Psoas muscle (tissue), 8 donors: ENCODE results near the gene SEMA7A. TPM values are rescaled to one million over a fixed set of nuclear protein-coding genes. Genes with fewer than 3 reads are reported as not detected.
"Not testable (repeated sequence)": the region's sequence is repeated elsewhere in the genome, so short reads cannot be mapped to it uniquely, and the experiment has no call there.

Experiments used
- ATAC-seq, 4 donors: fragments of 200-7000 bp; cut with Tn5 transposase; one replicate each; pipeline ENCODE4 v1.9.1; 2020; ENCODE audit warnings: moderate library complexity in 3 of 4, mild to moderate bottlenecking in 2 of 4
- DNase-seq, 2 donors: peaks; one replicate each; pipeline ENCODE4 v3.0.0-alpha.2; 2020
- H3K27ac ChIP-seq: fragments of 200-600 bp; one replicate; pipeline ENCODE4 v1.8.0; 2022
- H3K27me3 ChIP-seq, 3 donors: fragments of 200-600 bp in 1 of 3; one replicate each; pipeline versions ENCODE4 v1.6.1 to v1.8.0; 2013 to 2022; ENCODE audit warnings: low read length in 2 of 3, mild to moderate bottlenecking in 2 of 3, moderate library complexity in 1 of 3; ENCODE audit not compliant: insufficient read depth in 3 of 3
- H3K36me3 ChIP-seq, 2 donors: fragments of 200-600 bp in 1 of 2; one replicate each; pipeline versions ENCODE4 v1.6.1 to v1.8.0; 2013 to 2022; ENCODE audit warnings: low read depth in 1 of 2, mild to moderate bottlenecking in 1 of 2, moderate library complexity in 1 of 2; ENCODE audit not compliant: insufficient read depth in 1 of 2
- H3K4me1 ChIP-seq: fragments of 200-600 bp; one replicate; pipeline ENCODE4 v1.8.0; 2022
- H3K4me3 ChIP-seq: fragments of 200-600 bp; one replicate; pipeline ENCODE4 v1.8.0; 2022; ENCODE audit warnings: mild to moderate bottlenecking
- H3K9me3 ChIP-seq: fragments of 200-600 bp; one replicate; pipeline ENCODE4 v1.8.0; 2022
- WGBS, 3 donors: extraction: QIAGEN DNeasy Blood & Tissue Kit; methylation state at CpG; one replicate each; pipeline versions ENCODE4 v1.1.6 to v1.1.7; 2013; 5-methylcytosine and 5-hydroxymethylcytosine counted together
- intact Hi-C, 2 donors: fragments of 100-400 bp; cut with DNase I; formaldehyde crosslinking; loops; one replicate each; pipeline versions ENCODE4 v1.11.0 to v1.14.2; 2022
- polyA plus RNA-seq, 3 donors: library from polyadenylated mRNA; stranded (reverse); fragments of 200-250 nt; gene quantifications; one replicate each; pipeline ENCODE4 v1.2.3, GENCODE V29; 2013
- total RNA-seq, 4 donors: library from RNA; stranded (reverse); fragmentation: NEBNext Ultra II Directional in 2 of 4; extraction: Animal tissue kit (Norgen Biotek cat#: 25700) in 2 of 4; gene quantifications; one replicate each; pipeline versions ENCODE4 v1.2.1 to v1.2.4, GENCODE V29; 2021 to 2023
- TF ChIP-seq, protein P1 (sequence below): fragments of 200-600 bp; IDR thresholded peaks from one replicate; pipeline ENCODE4 v1.8.0; 2022; ENCODE audit warnings: antibody characterized with exemption
- donor health status: healthy with polysubstance abuse.
- donor health status: DM: no; HTN: no; CAD: no; lungs with moderate emphysema.
- donor health status: Bipolar disorder and iron deficiency.
- donor health status: healthy.
- donor health status: DM: yes; HTN: yes; CAD: no.
- donor health status: DM: no; HTN: no; CAD: no.
- donor health status: DM: no; HTN: no; CAD: no.
- donor health status: DM: yes; HTN: yes; CAD: no.

Gene SEMA7A
- total and polyA plus RNA-seq, 7 donors: 0.44 to 2.0 (median 1.2) TPM

- 80 to 89% (median 84%) methylated on average over 3 of the region's 3 CpGs for WGBS, 3 donors
- H3K4me3 ChIP-seq: no peak overlapping the region
- H3K27me3 ChIP-seq: no peaks in the 10 kb centered on the region
- H3K4me1 ChIP-seq: peaks cover 12% of the 10 kb centered on the region
- H3K9me3 ChIP-seq: no peaks in the 10 kb centered on the region
- H3K36me3 ChIP-seq: peaks cover 0 to 53% of the 10 kb centered on the region in 2 donors
- TF ChIP-seq, protein P1, sequence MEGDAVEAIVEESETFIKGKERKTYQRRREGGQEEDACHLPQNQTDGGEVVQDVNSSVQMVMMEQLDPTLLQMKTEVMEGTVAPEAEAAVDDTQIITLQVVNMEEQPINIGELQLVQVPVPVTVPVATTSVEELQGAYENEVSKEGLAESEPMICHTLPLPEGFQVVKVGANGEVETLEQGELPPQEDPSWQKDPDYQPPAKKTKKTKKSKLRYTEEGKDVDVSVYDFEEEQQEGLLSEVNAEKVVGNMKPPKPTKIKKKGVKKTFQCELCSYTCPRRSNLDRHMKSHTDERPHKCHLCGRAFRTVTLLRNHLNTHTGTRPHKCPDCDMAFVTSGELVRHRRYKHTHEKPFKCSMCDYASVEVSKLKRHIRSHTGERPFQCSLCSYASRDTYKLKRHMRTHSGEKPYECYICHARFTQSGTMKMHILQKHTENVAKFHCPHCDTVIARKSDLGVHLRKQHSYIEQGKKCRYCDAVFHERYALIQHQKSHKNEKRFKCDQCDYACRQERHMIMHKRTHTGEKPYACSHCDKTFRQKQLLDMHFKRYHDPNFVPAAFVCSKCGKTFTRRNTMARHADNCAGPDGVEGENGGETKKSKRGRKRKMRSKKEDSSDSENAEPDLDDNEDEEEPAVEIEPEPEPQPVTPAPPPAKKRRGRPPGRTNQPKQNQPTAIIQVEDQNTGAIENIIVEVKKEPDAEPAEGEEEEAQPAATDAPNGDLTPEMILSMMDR: no peak
- intact Hi-C loops: no loop called here
- DNase-seq: no peak
- ATAC-seq: no peak
- no peak overlapping the region for H3K27ac ChIP-seq
These were observed 24.7 kb upstream of the SEMA7A start for GRCh38 chr15:74458473-74458872.

DNA sequence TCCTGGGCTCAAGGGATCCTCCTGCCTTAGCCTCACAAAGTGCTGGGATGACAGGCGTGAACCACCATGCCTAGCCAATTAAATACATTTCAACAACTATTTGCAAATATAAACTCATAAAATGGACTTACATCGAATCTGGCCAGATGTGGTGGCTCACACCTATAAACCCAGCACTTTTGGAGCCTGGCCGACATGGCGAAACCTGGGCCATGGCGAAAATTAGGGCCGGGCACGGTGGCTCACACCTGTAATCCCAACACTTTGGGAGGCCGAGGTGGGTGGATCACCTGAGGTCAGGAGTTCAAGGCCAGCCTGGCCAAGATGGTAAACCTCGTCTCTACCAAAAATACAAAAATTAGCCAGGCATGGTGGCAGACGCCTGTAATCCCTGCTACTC is 23.3 kb upstream of the SEMA7A start:
- intact Hi-C loops, H3K27me3 ChIP-seq, H3K27ac ChIP-seq, H3K4me3 ChIP-seq, H3K9me3 ChIP-seq, H3K4me1 ChIP-seq, ATAC-seq, DNase-seq: not testable (repeated sequence)
- H3K36me3 ChIP-seq: peaks cover 0 to 67% of the 10 kb centered on the region in 2 donors
- WGBS, 3 donors: 93 to 96% (median 95%) methylated on average over 10 of the region's 10 CpGs

DNA sequence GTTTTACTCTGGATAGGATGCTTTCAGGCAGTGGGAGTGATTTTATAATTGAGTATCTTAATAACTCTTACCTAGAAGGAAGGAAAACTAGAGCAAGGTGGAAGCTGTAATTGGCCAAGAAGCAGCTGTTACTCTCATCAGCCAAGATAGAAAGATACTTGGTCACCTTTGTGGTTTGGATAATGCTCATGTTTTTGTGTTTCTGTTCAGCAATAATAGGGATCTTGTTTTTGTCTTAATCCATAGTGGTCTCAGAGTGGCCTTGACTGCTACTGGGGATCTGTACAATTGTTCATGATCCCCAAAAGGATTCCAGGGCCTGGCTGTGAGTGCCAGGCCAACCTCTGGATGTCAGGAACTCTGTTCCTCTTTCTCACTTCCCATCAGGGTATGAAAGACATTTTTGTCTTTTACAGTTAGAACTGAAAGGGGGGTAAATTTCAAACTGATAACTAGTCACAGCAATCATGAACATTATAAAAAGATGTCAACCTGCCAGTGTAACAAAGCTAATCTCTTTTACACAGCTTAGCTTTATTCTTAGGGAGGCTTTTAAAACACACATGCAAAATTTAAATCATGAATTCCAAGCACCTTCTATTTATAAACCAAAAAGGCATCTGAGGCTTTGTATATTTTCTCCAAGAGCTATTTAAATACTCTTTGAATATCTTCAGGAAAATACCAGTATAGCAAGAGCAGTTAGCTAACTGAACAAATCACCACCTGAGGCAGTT is 21.2 kb upstream of the SEMA7A start:
- intact Hi-C loops: no loop called here
- no peak overlapping the region for H3K4me3 ChIP-seq
- TF ChIP-seq, protein P1: no peak
- no peaks in the 10 kb centered on the region for H3K9me3 ChIP-seq
- H3K4me1 ChIP-seq: peaks cover under 1% of the 10 kb centered on the region
- no peak overlapping the region for H3K27ac ChIP-seq
- H3K27me3 ChIP-seq: no peaks in the 10 kb centered on the region
- DNase-seq: no peak
- peaks cover 5 to 88% of the 10 kb centered on the region in 2 donors for H3K36me3 ChIP-seq
- no peak for ATAC-seq

DNA sequence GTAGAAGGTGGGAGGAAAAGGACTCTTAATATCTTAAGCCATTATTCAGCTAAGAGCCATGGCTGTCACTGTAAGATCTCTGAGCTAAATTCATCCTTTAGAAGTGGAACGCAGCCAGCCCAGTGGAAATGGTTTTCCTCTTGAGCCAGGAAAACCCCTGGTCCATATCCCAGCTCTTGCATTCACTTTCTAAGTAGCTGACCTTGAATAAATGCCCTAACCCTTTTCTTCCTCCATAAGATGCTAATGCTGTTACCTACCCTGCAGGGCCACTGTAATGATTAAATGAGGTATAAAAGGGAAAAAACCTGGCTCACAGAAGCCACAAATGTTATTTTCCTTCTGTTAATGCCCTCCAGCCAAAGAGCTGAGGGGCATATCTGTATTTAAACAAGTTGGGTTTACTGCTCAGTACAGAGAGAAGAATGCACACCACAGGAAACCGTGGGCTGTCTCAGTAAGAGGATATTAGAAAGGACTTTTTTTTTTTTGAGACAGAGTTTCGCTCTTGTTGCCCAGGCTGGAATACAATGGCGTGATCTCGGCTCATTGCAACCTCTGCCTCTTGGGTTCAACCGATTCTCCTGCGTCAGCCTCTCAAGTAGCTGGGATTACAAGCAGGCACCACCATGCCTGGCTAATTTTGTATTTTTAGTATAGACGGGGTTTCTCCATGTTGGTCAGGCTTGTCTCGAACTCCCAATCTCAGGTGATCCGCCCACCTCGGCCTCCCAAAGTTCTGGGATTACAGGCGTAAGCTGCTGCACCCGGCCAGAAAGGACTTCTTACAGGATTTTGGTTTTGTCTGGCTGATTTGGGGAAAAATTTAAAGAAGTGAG is 20.4 kb upstream of the SEMA7A start:
- TF ChIP-seq, protein P1: no peak
- Histone ChIP-seq H3K9me3 (no peaks in the 10 kb centered on the region), H3K36me3 (peaks cover 11 to 96% of the 10 kb centered on the region in 2 donors), H3K27ac (no peak overlapping the region), H3K4me1 (no peaks in the 10 kb centered on the region), H3K4me3 (no peak overlapping the region), H3K27me3 (no peaks in the 10 kb centered on the region)
- intact Hi-C loops: no loop called here
- ATAC-seq: no peak
- no peak for DNase-seq
- WGBS, 3 donors: 77 to 86% (median 83%) methylated on average over 13 of the region's 13 CpGs
